ENCODE data around the gene TMOD3. TPM values are rescaled to one million over a fixed set of nuclear protein-coding genes. Genes with fewer than 3 reads are reported as not detected.
A peak's percentile ranks its signal among the peaks of the same experiment; 100 is the strongest.

The TMOD3 gene
- total RNA-seq, 1 donor from 2014 or later, result 51.0 TPM

DNA sequence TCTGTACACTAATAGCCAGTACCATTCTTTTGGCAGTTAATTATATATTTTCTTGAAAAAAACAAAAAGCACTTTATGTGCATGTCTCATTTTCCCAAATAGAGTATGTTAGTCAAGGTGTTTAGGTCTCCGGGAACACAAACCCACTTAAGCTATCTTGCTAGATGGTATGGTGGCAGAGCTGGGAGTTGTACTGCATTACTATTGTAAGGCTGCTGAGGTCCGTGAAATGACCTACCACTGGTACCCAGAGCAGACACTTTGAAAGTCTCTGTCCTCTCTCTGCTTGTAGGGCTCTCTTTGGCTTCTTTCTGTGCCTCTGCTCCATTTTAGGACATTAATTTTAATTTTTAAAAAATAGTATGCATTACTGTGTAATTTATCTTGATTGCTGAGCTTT, 8.8 kb downstream of the TMOD3 start:
- no peaks in the 10 kb centered on the region for H3K9me3 Mint-ChIP-seq (ENCODE audit: unreplicated experiment)
- peak overlapping the region; percentile 53 for H3K27ac Mint-ChIP-seq (ENCODE audit: unreplicated experiment)
- H3K27me3 Mint-ChIP-seq (ENCODE audit: unreplicated experiment), result no peaks in the 10 kb centered on the region
- H3K4me1 Mint-ChIP-seq (ENCODE audit: unreplicated experiment), result peaks cover 33% of the 10 kb centered on the region
- no peak overlapping the region for H3K4me3 Mint-ChIP-seq (ENCODE audit: unreplicated experiment)
- no peaks in the 10 kb centered on the region for H3K36me3 Mint-ChIP-seq (ENCODE audit: low read depth, unreplicated experiment)
- DNase-seq (ENCODE audit: low spot score), result no peak
- TF ChIP-seq, protein P1, sequence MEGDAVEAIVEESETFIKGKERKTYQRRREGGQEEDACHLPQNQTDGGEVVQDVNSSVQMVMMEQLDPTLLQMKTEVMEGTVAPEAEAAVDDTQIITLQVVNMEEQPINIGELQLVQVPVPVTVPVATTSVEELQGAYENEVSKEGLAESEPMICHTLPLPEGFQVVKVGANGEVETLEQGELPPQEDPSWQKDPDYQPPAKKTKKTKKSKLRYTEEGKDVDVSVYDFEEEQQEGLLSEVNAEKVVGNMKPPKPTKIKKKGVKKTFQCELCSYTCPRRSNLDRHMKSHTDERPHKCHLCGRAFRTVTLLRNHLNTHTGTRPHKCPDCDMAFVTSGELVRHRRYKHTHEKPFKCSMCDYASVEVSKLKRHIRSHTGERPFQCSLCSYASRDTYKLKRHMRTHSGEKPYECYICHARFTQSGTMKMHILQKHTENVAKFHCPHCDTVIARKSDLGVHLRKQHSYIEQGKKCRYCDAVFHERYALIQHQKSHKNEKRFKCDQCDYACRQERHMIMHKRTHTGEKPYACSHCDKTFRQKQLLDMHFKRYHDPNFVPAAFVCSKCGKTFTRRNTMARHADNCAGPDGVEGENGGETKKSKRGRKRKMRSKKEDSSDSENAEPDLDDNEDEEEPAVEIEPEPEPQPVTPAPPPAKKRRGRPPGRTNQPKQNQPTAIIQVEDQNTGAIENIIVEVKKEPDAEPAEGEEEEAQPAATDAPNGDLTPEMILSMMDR (IDR thresholded peaks at IDR 0.05; ENCODE audit: unreplicated experiment), result no peak

DNA sequence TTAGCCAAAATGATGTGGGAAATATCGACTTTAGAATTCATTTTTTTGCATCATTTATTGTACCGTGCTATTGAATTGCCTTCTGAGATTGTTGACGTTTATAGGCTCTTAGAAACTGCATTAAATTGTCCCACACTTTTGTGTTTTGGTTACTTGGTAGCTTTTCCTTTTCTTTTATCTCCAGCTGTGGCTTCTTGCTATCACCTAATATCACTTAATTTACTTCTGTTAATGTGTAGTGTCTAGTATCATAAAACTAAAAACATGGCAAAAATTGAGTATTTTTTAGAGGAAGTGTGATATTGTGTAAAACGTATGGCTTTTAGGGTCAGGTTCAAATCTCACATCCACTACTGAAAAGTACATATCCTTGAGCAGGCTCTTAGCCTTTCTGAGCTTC, 11.2 kb downstream of the TMOD3 start:
- no peaks in the 10 kb centered on the region for H3K36me3 Mint-ChIP-seq (ENCODE audit: low read depth, unreplicated experiment)
- H3K27ac Mint-ChIP-seq (ENCODE audit: unreplicated experiment), result no peak overlapping the region
- peaks cover 39% of the 10 kb centered on the region for H3K4me1 Mint-ChIP-seq (ENCODE audit: unreplicated experiment)
- TF ChIP-seq, protein P1 (IDR thresholded peaks at IDR 0.05; ENCODE audit: unreplicated experiment), result no peak
- DNase-seq (ENCODE audit: low spot score), result no peak
- H3K4me3 Mint-ChIP-seq (ENCODE audit: unreplicated experiment), result no peak overlapping the region
- no peaks in the 10 kb centered on the region for H3K9me3 Mint-ChIP-seq (ENCODE audit: unreplicated experiment)
- H3K27me3 Mint-ChIP-seq (ENCODE audit: unreplicated experiment), result no peaks in the 10 kb centered on the region

- Mint-ChIP-seq H3K27me3 (ENCODE audit: unreplicated experiment) (no peaks in the 10 kb centered on the region), H3K36me3 (ENCODE audit: low read depth, unreplicated experiment) (no peaks in the 10 kb centered on the region), H3K4me1 (ENCODE audit: unreplicated experiment) (peaks cover 44% of the 10 kb centered on the region), H3K27ac (ENCODE audit: unreplicated experiment) (no peak overlapping the region), H3K9me3 (ENCODE audit: unreplicated experiment) (no peaks in the 10 kb centered on the region), H3K4me3 (ENCODE audit: unreplicated experiment) (no peak overlapping the region)
- DNase-seq (ENCODE audit: low spot score), result no peak
- TF ChIP-seq, protein P1 (IDR thresholded peaks at IDR 0.05; ENCODE audit: unreplicated experiment), result no peak
Measured at GRCh38 chr15:51841406-51842040, 12.1 kb downstream of the TMOD3 start.

DNA sequence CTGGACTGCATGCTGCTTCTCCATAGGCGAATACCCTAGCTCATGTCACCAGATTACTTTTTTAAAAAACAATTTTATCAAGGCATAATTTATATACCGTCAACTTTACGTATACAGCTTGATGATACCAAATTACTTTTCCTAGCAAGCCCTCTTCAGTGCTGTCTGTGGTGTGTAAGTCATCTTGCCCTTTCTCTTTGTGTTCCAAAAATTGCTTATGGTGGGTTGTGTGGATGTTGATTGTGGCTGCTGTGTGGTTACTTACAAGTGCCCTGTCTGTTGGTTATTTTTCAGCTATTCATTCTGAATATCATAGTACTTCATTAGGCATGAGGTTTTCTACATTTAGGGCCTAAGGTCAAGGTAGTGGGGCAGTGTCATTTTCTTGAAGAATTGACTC, 12.8 kb downstream of the TMOD3 start:
- DNase-seq (ENCODE audit: low spot score), result no peak
- H3K4me1 Mint-ChIP-seq (ENCODE audit: unreplicated experiment), result peaks cover 42% of the 10 kb centered on the region
- no peaks in the 10 kb centered on the region for H3K36me3 Mint-ChIP-seq (ENCODE audit: low read depth, unreplicated experiment)
- H3K27ac Mint-ChIP-seq (ENCODE audit: unreplicated experiment), result no peak overlapping the region
- TF ChIP-seq, protein P1 (IDR thresholded peaks at IDR 0.05; ENCODE audit: unreplicated experiment), result no peak
- H3K27me3 Mint-ChIP-seq (ENCODE audit: unreplicated experiment), result no peaks in the 10 kb centered on the region
- no peak overlapping the region for H3K4me3 Mint-ChIP-seq (ENCODE audit: unreplicated experiment)
- H3K9me3 Mint-ChIP-seq (ENCODE audit: unreplicated experiment), result no peaks in the 10 kb centered on the region

GRCh38 chr15:51842852-51843737, 13.6 kb downstream of the TMOD3 start:
- H3K4me1 Mint-ChIP-seq (ENCODE audit: unreplicated experiment), result peaks cover 34% of the 10 kb centered on the region
- H3K4me3 Mint-ChIP-seq (ENCODE audit: unreplicated experiment), result no peak overlapping the region
- TF ChIP-seq, protein P1 (IDR thresholded peaks at IDR 0.05; ENCODE audit: unreplicated experiment), result no peak
- no peaks in the 10 kb centered on the region for H3K9me3 Mint-ChIP-seq (ENCODE audit: unreplicated experiment)
- H3K27ac Mint-ChIP-seq (ENCODE audit: unreplicated experiment), result peak overlapping the region; percentile 4
- no peak for DNase-seq (ENCODE audit: low spot score)
- no peaks in the 10 kb centered on the region for H3K27me3 Mint-ChIP-seq (ENCODE audit: unreplicated experiment)
- no peaks in the 10 kb centered on the region for H3K36me3 Mint-ChIP-seq (ENCODE audit: low read depth, unreplicated experiment)

Data from endothelial cell (in vitro differentiated cells).